ENCODE measurements around the gene FAM3D. TPM values are rescaled to one million over a fixed set of nuclear protein-coding genes. Genes with fewer than 3 reads are reported as not detected.
A peak's percentile ranks its signal among the peaks of the same experiment; 100 is the strongest.

The FAM3D gene
- total RNA-seq, 1 experiment from 2014 or later, result not detected

- CTCF ChIA-PET, result no interaction called here
- no peak overlapping the region for H3K4me3 ChIP-seq (ENCODE audit: low read depth, low read length, poor library complexity, severe bottlenecking)
- POLR2A ChIA-PET (ENCODE audit: low non-redundant PET), result no interaction called here
- H3K9me3 ChIP-seq (ENCODE audit: low read depth, low read length, poor library complexity, severe bottlenecking), result no peaks in the 10 kb centered on the region
- H3K27me3 ChIP-seq (replicated peaks; ENCODE audit: insufficient read depth, low read depth, low read length, poor library complexity), result no peaks in the 10 kb centered on the region
- BruUV-seq (replicated peaks), result no TSS peak
- no peak overlapping the region for H3K27ac ChIP-seq (ENCODE audit: low read depth, low read length, poor library complexity, severe bottlenecking)
- no peak for TF ChIP-seq EZH2 (IDR thresholded peaks at IDR 0.05; ENCODE audit: borderline replicate concordance, low read depth, low read length, poor library complexity, severe bottlenecking)
- TF ChIP-seq, protein P1, sequence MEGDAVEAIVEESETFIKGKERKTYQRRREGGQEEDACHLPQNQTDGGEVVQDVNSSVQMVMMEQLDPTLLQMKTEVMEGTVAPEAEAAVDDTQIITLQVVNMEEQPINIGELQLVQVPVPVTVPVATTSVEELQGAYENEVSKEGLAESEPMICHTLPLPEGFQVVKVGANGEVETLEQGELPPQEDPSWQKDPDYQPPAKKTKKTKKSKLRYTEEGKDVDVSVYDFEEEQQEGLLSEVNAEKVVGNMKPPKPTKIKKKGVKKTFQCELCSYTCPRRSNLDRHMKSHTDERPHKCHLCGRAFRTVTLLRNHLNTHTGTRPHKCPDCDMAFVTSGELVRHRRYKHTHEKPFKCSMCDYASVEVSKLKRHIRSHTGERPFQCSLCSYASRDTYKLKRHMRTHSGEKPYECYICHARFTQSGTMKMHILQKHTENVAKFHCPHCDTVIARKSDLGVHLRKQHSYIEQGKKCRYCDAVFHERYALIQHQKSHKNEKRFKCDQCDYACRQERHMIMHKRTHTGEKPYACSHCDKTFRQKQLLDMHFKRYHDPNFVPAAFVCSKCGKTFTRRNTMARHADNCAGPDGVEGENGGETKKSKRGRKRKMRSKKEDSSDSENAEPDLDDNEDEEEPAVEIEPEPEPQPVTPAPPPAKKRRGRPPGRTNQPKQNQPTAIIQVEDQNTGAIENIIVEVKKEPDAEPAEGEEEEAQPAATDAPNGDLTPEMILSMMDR (conservative IDR thresholded peaks at IDR 0.05; ENCODE audit: low read depth, low read length), result no peak
- no peak for DNase-seq (ENCODE audit: low spot score)
- intact Hi-C loops (cut with micrococcal nuclease; ENCODE audit: unreplicated experiment), result no loop called here
- no peaks in the 10 kb centered on the region for H3K36me3 ChIP-seq (ENCODE audit: insufficient read depth, low read length, poor library complexity, severe bottlenecking)
- H3K4me1 ChIP-seq (ENCODE audit: insufficient read depth, low read length, poor library complexity, severe bottlenecking), result no peaks in the 10 kb centered on the region
Observed at GRCh38 chr3:58660998-58661397, 5.6 kb downstream of the FAM3D start.

GRCh38 chr3:58659051-58659675 is 7.4 kb downstream of the FAM3D start:
- CTCF ChIA-PET, result no interaction called here
- BruUV-seq (replicated peaks), result no TSS peak

GRCh38 chr3:58658508-58658907 is 8.1 kb downstream of the FAM3D start:
- peaks cover 4% of the 10 kb centered on the region for H3K27me3 ChIP-seq (replicated peaks; ENCODE audit: insufficient read depth, low read depth, low read length, poor library complexity)
- DNase-seq (ENCODE audit: low spot score), result no peak
- CTCF ChIA-PET, result no interaction called here
- TF ChIP-seq EZH2 (IDR thresholded peaks at IDR 0.05; ENCODE audit: borderline replicate concordance, low read depth, low read length, poor library complexity, severe bottlenecking), result no peak
- TF ChIP-seq, protein P1 (conservative IDR thresholded peaks at IDR 0.05; ENCODE audit: low read depth, low read length), result no peak
- no peaks in the 10 kb centered on the region for H3K36me3 ChIP-seq (ENCODE audit: insufficient read depth, low read length, poor library complexity, severe bottlenecking)
- no peak overlapping the region for H3K27ac ChIP-seq (ENCODE audit: low read depth, low read length, poor library complexity, severe bottlenecking)
- POLR2A ChIA-PET (ENCODE audit: low non-redundant PET), result no interaction called here
- H3K9me3 ChIP-seq (ENCODE audit: low read depth, low read length, poor library complexity, severe bottlenecking), result no peaks in the 10 kb centered on the region
- H3K4me1 ChIP-seq (ENCODE audit: insufficient read depth, low read length, poor library complexity, severe bottlenecking), result no peaks in the 10 kb centered on the region
- BruUV-seq (replicated peaks), result no TSS peak
- intact Hi-C loops (cut with micrococcal nuclease; ENCODE audit: unreplicated experiment), result no loop called here
- no peak overlapping the region for H3K4me3 ChIP-seq (ENCODE audit: low read depth, low read length, poor library complexity, severe bottlenecking)

More at GRCh38 chr3:58659051-58659675, 7.4 kb downstream of the FAM3D start:
- POLR2A ChIA-PET (ENCODE audit: low non-redundant PET), result no interaction called here
- H3K27me3 ChIP-seq (replicated peaks; ENCODE audit: insufficient read depth, low read depth, low read length, poor library complexity), result peaks cover 4% of the 10 kb centered on the region
- TF ChIP-seq, protein P1 (conservative IDR thresholded peaks at IDR 0.05; ENCODE audit: low read depth, low read length), result peak; percentile 44
- no peak for TF ChIP-seq EZH2 (IDR thresholded peaks at IDR 0.05; ENCODE audit: borderline replicate concordance, low read depth, low read length, poor library complexity, severe bottlenecking)
- H3K4me3 ChIP-seq (ENCODE audit: low read depth, low read length, poor library complexity, severe bottlenecking), result no peak overlapping the region
- H3K4me1 ChIP-seq (ENCODE audit: insufficient read depth, low read length, poor library complexity, severe bottlenecking), result no peaks in the 10 kb centered on the region
- H3K36me3 ChIP-seq (ENCODE audit: insufficient read depth, low read length, poor library complexity, severe bottlenecking), result no peaks in the 10 kb centered on the region
- H3K27ac ChIP-seq (ENCODE audit: low read depth, low read length, poor library complexity, severe bottlenecking), result no peak overlapping the region
- intact Hi-C loops (cut with micrococcal nuclease; ENCODE audit: unreplicated experiment), result no loop called here
- peak; percentile 30 for DNase-seq (ENCODE audit: low spot score)
- no peaks in the 10 kb centered on the region for H3K9me3 ChIP-seq (ENCODE audit: low read depth, low read length, poor library complexity, severe bottlenecking)
